ENCODE data around the gene PTPN14.
"Not testable (repeated sequence)": the region's sequence is repeated elsewhere in the genome, so short reads cannot be mapped to it uniquely, and the experiment has no call there.

Gene PTPN14

GRCh38 chr1:214540324-214540723, 11.1 kb downstream of the PTPN14 start:
- DNase-seq = no peak

- DNase-seq = no peak
Measured at GRCh38 chr1:214538496-214538895, 12.9 kb downstream of the PTPN14 start.

GRCh38 chr1:214537872-214538473, 13.4 kb downstream of the PTPN14 start:
- no peak for DNase-seq

DNA sequence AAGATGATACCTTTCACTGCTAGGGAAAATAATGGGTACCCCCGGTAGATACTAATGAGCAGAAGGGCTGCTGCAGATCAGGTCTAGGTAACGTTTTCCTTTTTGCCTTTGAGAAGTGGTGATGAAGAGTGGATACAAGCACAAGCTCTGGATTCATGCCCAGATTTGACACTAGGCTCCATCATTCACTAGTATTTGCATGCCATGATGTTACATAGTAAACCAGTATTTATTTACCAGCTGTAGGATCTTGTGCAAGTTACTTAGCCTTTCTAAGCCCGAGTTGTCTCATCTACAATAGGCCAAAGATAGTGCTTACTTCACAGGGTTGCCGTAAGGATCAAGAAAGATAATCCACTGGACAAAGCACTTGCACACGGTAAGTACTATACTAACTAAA, 14.2 kb downstream of the PTPN14 start:
- DNase-seq = no peak

DNA sequence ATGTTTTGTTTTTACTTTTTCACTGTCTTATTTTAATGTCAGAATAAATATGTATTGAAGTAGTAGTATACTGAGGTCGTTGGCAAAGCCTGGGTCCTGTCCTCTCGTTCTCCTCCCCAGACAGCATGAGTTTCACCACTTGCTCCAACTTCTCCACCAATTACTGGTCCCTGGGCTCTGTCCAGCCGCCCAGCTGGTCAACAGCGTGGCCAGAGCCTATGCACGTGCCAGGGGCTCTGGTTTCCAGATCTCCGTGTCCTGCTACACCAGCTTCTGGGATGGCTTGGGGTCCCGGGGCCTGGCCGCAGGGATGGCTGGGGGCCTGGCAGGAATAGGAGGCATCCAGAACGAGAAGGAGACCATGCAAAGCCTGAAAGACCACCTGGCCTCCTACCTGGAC, 19.3 kb downstream of the PTPN14 start:
- DNase-seq = no peak

DNA sequence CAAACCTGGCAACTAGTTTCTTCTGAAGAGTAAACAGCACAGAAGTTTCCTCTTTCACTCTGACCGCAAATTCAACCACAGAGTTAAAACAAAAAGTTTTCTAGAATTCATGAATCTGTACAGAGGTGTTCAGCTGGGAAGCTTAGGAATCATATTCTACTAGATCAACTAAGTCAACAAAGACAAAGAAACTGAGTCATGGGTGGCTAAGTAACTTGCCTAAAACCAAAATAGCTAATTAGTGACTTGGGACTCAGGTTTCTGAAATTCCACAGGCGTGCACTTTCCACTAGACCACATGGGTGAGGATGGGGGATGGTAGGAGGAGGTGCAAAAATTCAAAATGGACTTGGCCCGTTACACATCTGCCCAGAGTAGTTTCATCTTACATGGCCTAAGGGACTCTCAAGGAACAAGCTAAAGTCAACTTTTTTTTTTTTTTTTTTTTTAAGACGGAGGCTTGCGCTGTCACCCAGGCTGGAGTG, 25.8 kb downstream of the PTPN14 start:
- no peak for DNase-seq

DNA sequence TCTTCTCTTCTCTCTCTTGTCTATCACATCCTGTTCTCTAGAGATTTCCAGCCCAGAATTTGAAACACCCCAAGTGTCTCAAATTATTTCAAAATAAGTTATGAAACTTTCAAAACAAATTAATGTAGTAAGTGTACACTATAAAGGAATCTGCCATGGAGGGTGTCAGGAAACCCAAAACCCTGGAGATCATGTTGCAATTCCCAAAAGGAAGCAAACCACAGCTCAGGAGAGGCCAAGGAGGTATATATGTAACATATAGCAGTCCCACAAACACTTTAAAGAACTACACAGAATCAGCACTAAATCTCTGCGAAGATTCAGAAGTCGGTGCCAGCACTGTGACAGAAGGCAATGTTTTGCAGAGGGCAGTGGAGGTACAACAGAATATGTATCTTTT, 26.6 kb downstream of the PTPN14 start:
- DNase-seq = no peak

DNA sequence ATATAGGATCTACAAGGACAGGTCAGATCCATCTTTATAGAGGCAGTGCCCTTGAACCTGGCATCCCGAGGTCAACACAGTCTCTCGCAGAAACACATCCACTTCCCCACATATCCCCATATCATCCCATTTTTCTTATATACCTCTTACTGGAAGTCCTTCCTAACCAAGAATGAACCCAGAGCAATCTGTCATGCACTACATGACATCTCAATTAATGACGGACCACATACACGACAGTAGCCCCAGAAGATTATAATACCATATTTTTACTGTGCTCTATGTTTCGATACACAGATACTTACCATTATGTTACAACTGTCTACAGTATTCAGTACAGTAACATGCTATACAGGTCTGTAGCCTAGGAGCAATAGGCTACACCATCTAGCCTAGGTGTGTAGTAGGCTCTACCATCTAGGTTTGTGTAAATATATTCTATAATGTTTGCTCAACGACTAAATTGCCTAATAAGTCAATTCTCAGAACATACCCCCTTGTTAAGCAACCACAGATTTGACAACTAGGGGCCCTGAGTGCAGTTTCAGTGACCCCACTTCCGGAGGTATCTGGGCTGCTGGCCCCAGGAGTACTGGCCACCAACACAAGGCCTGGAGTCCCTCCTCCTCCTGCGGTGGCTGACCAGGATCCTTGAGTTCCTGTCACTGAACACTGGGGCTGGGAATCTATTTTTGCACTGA, 28.1 kb downstream of the PTPN14 start:
- no peak for DNase-seq

GRCh38 chr1:214521458-214521857, 29.9 kb downstream of the PTPN14 start:
- not testable (repeated sequence) for DNase-seq

DNA sequence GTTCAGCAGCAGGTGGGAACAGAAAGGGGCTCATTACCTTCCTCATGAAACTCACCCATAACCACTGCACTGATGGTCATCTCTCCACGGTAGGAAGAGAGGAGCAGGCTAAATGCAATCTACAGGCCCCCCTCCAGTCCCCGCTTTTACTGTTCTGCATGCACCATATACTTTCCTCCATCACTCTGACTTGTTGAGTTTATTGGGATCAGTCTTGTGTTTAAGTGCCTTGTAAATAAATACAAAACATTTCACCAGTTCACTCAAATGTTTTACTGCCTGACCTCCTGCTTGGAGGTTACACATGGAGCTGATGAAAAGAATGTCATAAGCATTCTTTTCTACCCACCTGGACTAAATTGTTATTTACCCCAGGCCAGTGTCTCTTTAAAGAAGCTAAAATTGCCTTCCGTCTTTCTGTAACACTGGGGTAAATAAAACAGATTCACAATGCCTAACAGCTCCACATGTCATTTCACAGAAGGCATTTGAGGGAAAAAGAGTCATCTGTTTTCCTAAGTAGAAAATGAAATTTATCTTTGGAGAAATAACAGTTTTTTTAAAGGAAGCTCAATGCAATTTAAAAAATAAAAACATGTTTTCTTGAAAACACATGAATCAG, 30.7 kb downstream of the PTPN14 start:
- DNase-seq = no peak

- no peak for DNase-seq
Measured at GRCh38 chr1:214518361-214518760, 33.0 kb downstream of the PTPN14 start.

GRCh38 chr1:214516434-214517326, 34.7 kb downstream of the PTPN14 start:
- DNase-seq = no peak

DNA sequence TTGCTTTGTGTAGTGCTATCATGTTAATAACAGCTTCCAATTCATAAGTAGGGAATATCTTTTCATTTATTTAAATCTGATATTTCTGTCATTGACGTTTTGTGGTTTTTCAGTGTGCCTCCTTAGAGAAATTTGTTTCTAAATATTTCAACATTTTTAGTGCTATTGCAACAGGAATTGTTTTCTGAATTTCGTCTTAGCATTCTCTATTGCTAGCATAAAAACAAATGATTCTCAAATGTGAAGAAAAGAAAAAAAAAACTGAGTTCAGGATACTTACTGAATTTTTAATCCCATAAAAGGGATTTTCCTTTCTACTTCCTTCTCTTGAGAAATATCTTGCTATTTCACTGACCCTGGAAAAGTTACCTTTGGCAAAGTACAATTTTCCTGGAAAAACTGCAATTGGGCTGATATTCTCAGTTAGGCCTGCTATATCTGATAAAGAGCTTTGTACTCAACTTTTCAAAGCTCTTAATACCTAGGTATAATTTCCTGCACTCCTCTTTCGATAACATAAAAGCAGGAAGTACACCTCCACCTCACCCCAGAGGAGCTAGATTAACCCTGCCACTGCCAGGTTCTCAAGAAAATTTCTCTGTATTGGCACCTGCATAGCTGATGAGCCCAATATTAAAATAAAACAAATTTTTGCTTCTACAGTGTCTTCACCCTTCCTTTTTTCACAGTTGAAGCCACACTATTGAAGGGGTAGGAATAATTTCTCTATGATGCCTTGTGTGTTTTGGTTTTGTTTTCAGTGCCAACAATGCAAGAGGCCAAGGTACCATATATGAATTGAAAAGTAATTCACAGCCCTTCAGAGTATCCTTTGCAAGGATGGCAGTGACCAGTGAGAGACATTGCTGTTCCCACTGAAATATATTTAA, 35.6 kb downstream of the PTPN14 start:
- DNase-seq = no peak

DNA sequence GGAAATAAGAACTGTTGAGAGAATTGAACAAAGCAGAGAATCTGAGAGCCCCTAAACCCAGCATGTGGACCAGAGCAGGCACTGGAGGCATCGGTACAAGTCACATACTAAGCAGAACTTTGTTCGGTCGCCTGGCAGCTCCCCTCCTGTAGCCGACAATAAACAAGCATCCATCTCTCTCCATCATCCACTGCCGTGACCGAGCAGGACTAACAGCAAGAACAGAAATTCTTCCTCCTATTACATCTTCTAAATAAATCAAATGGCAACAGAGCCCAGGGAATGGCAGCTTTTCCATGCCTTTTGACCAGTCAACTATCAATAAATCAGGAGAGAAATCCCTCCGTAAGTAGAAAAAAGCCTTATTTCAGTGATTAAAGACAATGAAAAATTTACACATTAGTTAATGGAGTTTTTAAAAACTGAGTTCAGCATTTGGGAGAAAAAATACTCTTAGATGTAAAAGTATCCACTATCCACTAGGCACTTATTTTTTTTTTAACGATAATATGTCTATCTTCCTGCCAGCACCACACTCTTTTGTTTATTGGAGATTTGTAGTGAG, 36.5 kb downstream of the PTPN14 start:
- DNase-seq = no peak

DNA sequence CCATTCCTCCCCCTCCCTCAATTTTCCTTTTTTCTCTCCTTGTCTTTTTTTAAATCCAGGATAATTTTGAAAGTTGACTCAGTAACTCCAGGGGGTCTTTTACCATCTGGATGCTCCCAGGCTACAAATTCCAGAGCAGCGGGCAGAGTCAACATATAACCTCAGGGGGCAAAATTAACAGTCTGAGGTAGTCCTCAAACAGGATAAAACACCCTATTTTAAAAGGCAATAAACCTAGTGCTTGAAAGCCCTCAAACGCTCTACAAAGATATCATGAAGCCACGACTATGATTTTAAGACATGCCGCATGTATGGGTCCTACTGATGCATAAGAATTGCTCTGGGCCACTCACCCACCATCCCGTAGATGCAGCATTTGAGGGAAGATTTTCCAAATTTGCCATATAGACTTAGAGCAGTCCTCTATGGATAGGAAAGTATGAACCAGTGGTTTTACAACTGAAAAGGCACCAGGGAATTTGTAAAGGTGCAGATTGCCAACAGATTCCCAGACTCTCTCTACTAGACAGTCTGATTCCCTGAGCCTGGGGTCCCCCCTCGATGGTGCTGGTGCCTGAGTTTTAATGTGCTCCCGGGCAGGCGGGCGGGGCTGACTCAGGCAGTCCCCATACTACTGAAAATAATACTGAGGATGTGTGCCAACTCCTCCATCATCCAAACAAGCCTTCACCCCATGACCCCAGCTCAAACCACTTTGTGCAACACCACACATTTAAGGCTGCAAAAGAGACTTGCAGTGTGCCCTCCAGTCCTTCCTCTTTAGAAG, 37.2 kb downstream of the PTPN14 start:
- DNase-seq = no peak

GRCh38 chr1:214513394-214513793, 38.0 kb downstream of the PTPN14 start:
- no peak for DNase-seq

DNA sequence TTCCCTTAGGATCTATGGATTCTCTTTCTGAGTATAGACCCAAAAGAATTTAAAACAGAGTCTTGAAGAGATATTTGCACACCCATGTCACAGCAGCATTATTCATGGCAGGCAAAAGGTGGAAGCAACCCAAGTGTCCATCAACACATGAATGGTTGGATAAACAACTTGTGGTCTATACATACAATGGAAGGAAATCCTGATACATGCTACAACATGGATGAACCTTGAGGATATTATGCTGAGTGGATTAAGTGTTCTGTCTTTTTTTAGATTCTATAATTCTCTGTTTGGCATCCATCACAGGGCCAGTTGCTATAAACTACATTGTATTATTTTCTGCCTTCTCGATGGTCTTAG, 39.8 kb downstream of the PTPN14 start:
- DNase-seq = no peak

GRCh38 chr1:214510914-214511638, 40.3 kb downstream of the PTPN14 start:
- no peak for DNase-seq

DNA sequence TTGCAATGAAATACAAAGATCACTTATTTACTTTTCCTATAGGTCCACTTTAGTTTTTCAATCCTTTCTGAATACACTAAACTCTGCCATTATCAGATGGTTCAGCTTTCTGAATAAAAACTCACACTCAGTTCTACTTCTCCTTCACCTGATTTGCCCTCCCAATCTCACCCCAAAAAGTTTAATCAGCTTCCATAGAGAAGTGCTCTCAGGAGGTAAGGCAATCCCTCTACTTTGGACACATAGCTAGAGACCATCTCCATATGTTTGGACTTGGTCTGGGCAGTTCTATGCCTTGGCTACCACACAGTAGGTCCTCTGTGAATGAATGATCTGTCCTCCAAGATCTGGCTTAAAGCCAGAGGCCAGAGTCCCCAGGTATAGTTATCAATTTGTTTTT, 40.9 kb downstream of the PTPN14 start:
- DNase-seq = no peak

- DNase-seq = not testable (repeated sequence)
Measured at GRCh38 chr1:214509622-214510021, 41.8 kb downstream of the PTPN14 start.

Measured in effector CD8-positive, alpha-beta T cell (primary cell).